ENCODE data around the gene TMEM233.

TMEM233 gene

GRCh38 chr12:119660076-119660475 lies 66.5 kb downstream of the TMEM233 start:
- DNase-seq: no peak

- no peak for DNase-seq
Measured at GRCh38 chr12:119661882-119662281, 68.3 kb downstream of the TMEM233 start.

GRCh38 chr12:119664642-119665041 lies 71.1 kb downstream of the TMEM233 start:
- DNase-seq: no peak

- DNase-seq: no peak
Measured at GRCh38 chr12:119665164-119665929, 71.8 kb downstream of the TMEM233 start.

GRCh38 chr12:119666226-119666795 lies 72.7 kb downstream of the TMEM233 start:
- DNase-seq: no peak

- no peak for DNase-seq
Measured at GRCh38 chr12:119666900-119667576, 73.5 kb downstream of the TMEM233 start.

- peak; percentile 98 for DNase-seq
Measured at GRCh38 chr12:119667577-119668323, 74.2 kb downstream of the TMEM233 start, which contains the start of gene PRKAB1. TSS of gene PRKAB1 (plus strand) at chr12:119668133. CDS start at chr12:119668245, 112 bp downstream.

- DNase-seq: no peak
Measured at GRCh38 chr12:119668324-119668841, 74.8 kb downstream of the TMEM233 start.

GRCh38 chr12:119669744-119670472 lies 76.3 kb downstream of the TMEM233 start:
- no peak for DNase-seq

GRCh38 chr12:119671070-119671469 lies 77.5 kb downstream of the TMEM233 start:
- no peak for DNase-seq

GRCh38 chr12:119672194-119672593 lies 78.6 kb downstream of the TMEM233 start:
- DNase-seq: no peak

- DNase-seq: no peak
Measured at GRCh38 chr12:119673634-119674033, 80.1 kb downstream of the TMEM233 start.

GRCh38 chr12:119674560-119674959 lies 81.0 kb downstream of the TMEM233 start:
- DNase-seq: no peak

- DNase-seq: no peak
Measured at GRCh38 chr12:119676022-119676421, 82.4 kb downstream of the TMEM233 start.

- no peak for DNase-seq
Measured at GRCh38 chr12:119676573-119676972, 83.0 kb downstream of the TMEM233 start.

GRCh38 chr12:119678459-119678858 lies 84.9 kb downstream of the TMEM233 start:
- no peak for DNase-seq

GRCh38 chr12:119679081-119679480 lies 85.5 kb downstream of the TMEM233 start:
- no peak for DNase-seq

GRCh38 chr12:119679490-119679889 lies 85.9 kb downstream of the TMEM233 start:
- DNase-seq: no peak

GRCh38 chr12:119681111-119681510 lies 87.5 kb downstream of the TMEM233 start:
- DNase-seq: no peak

GRCh38 chr12:119681728-119682638 lies 88.4 kb downstream of the TMEM233 start:
- no peak for DNase-seq

- DNase-seq: no peak
Measured at GRCh38 chr12:119682639-119683252, 89.2 kb downstream of the TMEM233 start.

Data from CD4-positive, alpha-beta T cell treated with Interferon gamma for 1 hour (primary cell).